SW 1271 (cell line): Measurements from ENCODE around the gene SEC24D.

Experiments
- DNase-seq, 2 experiments: peaks; one replicate each; lab custom pipeline; 2025; lab: John Stamatoyannopoulos, UW

SEC24D gene

GRCh38 chr4:118845552-118846050 is 9.7 kb upstream of the SEC24D start:
- DNase-seq = no peak

GRCh38 chr4:118843237-118843636 is 7.3 kb upstream of the SEC24D start:
- no peak for DNase-seq

GRCh38 chr4:118842055-118842454 is 6.1 kb upstream of the SEC24D start:
- DNase-seq = no peak

- no peak for DNase-seq
These were observed 3.4 kb upstream of the SEC24D start for GRCh38 chr4:118839221-118839927.

GRCh38 chr4:118837121-118837507 is 1.2 kb upstream of the SEC24D start:
- DNase-seq = no peak

GRCh38 chr4:118836301-118837120 is 585 bp upstream of the SEC24D start:
- DNase-seq = peak; percentile 37 to 63

GRCh38 chr4:118834960-118835569 is 861 bp downstream of the SEC24D start:
- peak; percentile 33 to 48 for DNase-seq

GRCh38 chr4:118834070-118834469 is 1.9 kb downstream of the SEC24D start:
- DNase-seq = no peak

GRCh38 chr4:118833192-118833820 is 2.6 kb downstream of the SEC24D start:
- DNase-seq = no peak

GRCh38 chr4:118829107-118829506 is 6.8 kb downstream of the SEC24D start:
- DNase-seq = no peak

- DNase-seq = no peak
These were observed 9.0 kb downstream of the SEC24D start for GRCh38 chr4:118826723-118827444.

GRCh38 chr4:118825799-118826198 is 10.1 kb downstream of the SEC24D start:
- no peak for DNase-seq

- DNase-seq = no peak
These were observed 11.8 kb downstream of the SEC24D start for GRCh38 chr4:118824141-118824540.

GRCh38 chr4:118823471-118823870 is 12.5 kb downstream of the SEC24D start:
- no peak for DNase-seq

- no peak for DNase-seq
These were observed 14.2 kb downstream of the SEC24D start for GRCh38 chr4:118821590-118822293.

- DNase-seq = no peak
These were observed 18.6 kb downstream of the SEC24D start for GRCh38 chr4:118817178-118817930.

- no peak for DNase-seq
These were observed 19.3 kb downstream of the SEC24D start for GRCh38 chr4:118816538-118817177.

- DNase-seq = no peak
These were observed 21.0 kb downstream of the SEC24D start for GRCh38 chr4:118814891-118815290.

GRCh38 chr4:118814058-118814457 is 21.9 kb downstream of the SEC24D start:
- DNase-seq = no peak

- DNase-seq = no peak
These were observed 22.4 kb downstream of the SEC24D start for GRCh38 chr4:118813561-118813960.
